Brain microvascular endothelial cell (primary cell): ENCODE results near the gene MUC6.

ENCODE experiments used
- DNase-seq: peaks from one replicate; pipeline ENCODE4 v3.0.0-alpha.2; 2020
- H3K27ac ChIP-seq: fragments of 250-450 bp; sonication (Bioruptor Pico); 2 replicates; pipeline ENCODE4 v1.5.1; 2020; ENCODE audit warnings: mild to moderate bottlenecking, moderate library complexity
- H3K27me3 ChIP-seq: fragments of 250-450 bp; sonication (Bioruptor Pico); replicated peaks from 2 replicates; pipeline ENCODE4 v1.5.1; 2020; ENCODE audit warnings: mild to moderate bottlenecking
- H3K36me3 ChIP-seq: fragments of 250-450 bp; sonication (Bioruptor Pico); replicated peaks from 2 replicates; pipeline ENCODE4 v1.5.1; 2020; ENCODE audit warnings: mild to moderate bottlenecking
- H3K4me3 ChIP-seq: 2 replicates; pipeline ENCODE4 v1.5.1; 2011; ENCODE audit warnings: low read depth, mild to moderate bottlenecking, control low read depth, low read length, moderate library complexity
- in situ Hi-C: cut with HindIII; loops from 2 replicates; pipeline ENCODE4 v1.10.0; 2017; ENCODE audit warnings: low sequenced_read_pairs, low pct_ligation_motif_present
- TF ChIP-seq, protein P1 (sequence below): IDR thresholded peaks from 2 replicates; pipeline ENCODE4 v1.5.1; 2011; ENCODE audit warnings: low read depth, mild to moderate bottlenecking, moderate library complexity, low read length, control low read depth, inconsistent platforms; ENCODE audit errors: missing control alignments

The MUC6 gene

GRCh38 chr11:1036303-1036923, at the start of gene MUC6:
Gene MUC6 (minus strand): TSS chr11:1036718. CDS start chr11:1036655, 63 bp downstream.
- Histone ChIP-seq H3K27ac (no peak within 1 kb of the TSS), H3K4me3 (no peak within 1 kb of the TSS), H3K36me3 (no peaks in the 10 kb centered on the region), H3K27me3 (no peaks in the 10 kb centered on the region)
- in situ Hi-C loops: loop anchor here (25.0 kb wide), 1 partner anchor 124 kb away; the partner anchor contains the start of gene CHID1
- DNase-seq: no peak
- TF ChIP-seq, protein P1, sequence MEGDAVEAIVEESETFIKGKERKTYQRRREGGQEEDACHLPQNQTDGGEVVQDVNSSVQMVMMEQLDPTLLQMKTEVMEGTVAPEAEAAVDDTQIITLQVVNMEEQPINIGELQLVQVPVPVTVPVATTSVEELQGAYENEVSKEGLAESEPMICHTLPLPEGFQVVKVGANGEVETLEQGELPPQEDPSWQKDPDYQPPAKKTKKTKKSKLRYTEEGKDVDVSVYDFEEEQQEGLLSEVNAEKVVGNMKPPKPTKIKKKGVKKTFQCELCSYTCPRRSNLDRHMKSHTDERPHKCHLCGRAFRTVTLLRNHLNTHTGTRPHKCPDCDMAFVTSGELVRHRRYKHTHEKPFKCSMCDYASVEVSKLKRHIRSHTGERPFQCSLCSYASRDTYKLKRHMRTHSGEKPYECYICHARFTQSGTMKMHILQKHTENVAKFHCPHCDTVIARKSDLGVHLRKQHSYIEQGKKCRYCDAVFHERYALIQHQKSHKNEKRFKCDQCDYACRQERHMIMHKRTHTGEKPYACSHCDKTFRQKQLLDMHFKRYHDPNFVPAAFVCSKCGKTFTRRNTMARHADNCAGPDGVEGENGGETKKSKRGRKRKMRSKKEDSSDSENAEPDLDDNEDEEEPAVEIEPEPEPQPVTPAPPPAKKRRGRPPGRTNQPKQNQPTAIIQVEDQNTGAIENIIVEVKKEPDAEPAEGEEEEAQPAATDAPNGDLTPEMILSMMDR: no peak

- in situ Hi-C loops: no loop called here
- no peak for DNase-seq
- no peak overlapping the region for H3K27ac ChIP-seq
- TF ChIP-seq, protein P1: no peak
- H3K36me3 ChIP-seq: no peaks in the 10 kb centered on the region
- H3K4me3 ChIP-seq: no peak overlapping the region
- no peaks in the 10 kb centered on the region for H3K27me3 ChIP-seq
These were observed 49.1 kb upstream of the MUC6 start for GRCh38 chr11:1085440-1086170.

DNA sequence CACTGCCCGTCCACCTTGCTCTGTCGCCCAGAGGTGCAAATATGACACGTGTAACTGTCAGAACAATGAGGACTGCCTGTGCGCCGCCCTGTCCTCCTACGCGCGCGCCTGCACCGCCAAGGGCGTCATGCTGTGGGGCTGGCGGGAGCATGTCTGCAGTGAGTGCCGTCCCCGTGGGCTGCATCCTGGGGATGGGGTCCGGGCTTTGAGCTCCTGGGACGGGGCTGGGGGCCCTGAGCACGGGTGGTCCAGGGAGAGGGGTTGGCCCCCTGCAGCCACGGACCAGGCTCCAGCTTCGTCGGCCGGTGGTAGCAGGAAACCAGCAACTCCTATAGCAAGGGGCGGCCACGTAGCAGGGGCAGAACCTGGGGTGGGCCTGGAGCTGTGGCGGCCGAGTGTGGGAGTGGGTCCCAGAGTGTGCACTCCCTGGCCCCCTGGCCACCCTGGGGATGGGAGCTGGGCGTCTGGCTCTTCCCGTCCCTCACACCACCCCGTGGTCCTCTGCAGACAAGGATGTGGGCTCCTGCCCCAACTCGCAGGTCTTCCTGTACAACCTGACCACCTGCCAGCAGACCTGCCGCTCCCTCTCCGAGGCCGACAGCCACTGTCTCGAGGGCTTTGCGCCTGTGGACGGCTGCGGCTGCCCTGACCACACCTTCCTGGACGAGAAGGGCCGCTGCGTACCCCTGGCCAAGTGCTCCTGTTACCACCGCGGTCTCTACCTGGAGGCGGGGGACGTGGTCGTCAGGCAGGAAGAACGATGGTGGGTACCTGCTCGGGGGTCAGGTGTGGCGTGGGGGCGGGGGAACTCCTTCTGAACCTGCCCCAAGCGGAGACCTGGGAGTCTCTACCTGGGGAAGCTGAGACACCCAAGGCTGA, 48.3 kb upstream of the MUC6 start:
- no peak for DNase-seq
- no peak overlapping the region for H3K4me3 ChIP-seq
- H3K36me3 ChIP-seq: no peaks in the 10 kb centered on the region

DNA sequence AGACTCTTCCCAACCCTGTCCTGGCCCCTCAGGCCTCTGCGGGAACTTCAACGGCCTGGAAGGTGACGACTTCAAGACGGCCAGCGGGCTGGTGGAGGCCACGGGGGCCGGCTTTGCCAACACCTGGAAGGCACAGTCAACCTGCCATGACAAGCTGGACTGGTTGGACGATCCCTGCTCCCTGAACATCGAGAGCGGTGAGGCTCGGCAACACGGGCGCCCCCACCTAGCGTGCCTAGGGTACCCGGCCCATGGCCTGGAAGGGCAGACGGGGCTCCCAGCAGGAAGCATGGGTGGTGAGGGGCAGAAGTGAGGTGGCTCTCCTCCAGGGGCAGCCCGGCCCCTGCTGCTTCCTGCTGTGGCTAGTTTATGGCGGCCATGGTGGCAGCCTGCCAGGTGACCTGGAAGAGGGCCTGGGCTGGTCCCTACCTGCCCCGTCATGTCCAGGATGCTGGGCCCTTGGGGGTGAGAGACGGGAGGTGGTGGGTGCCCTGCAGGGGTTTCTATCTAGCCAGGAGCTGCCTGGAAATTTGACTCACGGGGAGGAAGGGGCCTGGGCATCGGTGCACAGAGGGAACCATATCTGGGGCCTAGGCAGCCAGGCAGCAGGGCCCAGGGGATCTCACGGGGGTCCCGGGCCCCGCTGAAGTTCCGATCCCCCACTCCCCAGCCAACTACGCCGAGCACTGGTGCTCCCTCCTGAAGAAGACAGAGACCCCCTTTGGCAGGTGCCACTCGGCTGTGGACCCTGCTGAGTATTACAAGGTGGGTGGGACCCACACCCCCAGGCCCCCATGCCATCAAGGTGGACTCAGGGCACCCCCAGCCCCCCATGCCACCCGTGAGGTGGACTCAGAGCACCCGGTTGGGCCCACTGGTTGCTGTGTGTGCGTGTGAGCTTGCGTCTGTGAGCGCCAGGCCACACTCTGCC, 47.4 kb upstream of the MUC6 start:
- H3K36me3 ChIP-seq: no peaks in the 10 kb centered on the region
- no peak overlapping the region for H3K4me3 ChIP-seq
- DNase-seq: no peak
- H3K27me3 ChIP-seq: no peaks in the 10 kb centered on the region
- in situ Hi-C loops: no loop called here
- no peak overlapping the region for H3K27ac ChIP-seq
- TF ChIP-seq, protein P1: no peak

More for the DNA sequence above, 48.3 kb upstream of the MUC6 start:
- TF ChIP-seq, protein P1: no peak
- H3K27ac ChIP-seq: no peak overlapping the region
- no peaks in the 10 kb centered on the region for H3K27me3 ChIP-seq
- in situ Hi-C loops: no loop called here
